ENCODE results near the gene SOX12. TPM values are rescaled to one million over a fixed set of nuclear protein-coding genes. Genes with fewer than 3 reads are reported as not detected.
"Not testable (repeated sequence)": the region's sequence is repeated elsewhere in the genome, so short reads cannot be mapped to it uniquely, and the experiment has no call there.

SOX12 gene
- total RNA-seq, 2 donors from 2014 or later = 6.6 to 9.5 TPM

- intact Hi-C loops (cut with DNase I) = no loop called here
- peak; percentile 82 for DNase-seq (ENCODE audit: low spot score)
Measured at GRCh38 chr20:326645-327185, 1.4 kb downstream of the SOX12 start.

GRCh38 chr20:327186-328026, 2.1 kb downstream of the SOX12 start:
- intact Hi-C loops (cut with DNase I) = no loop called here

GRCh38 chr20:328027-328974, 2.9 kb downstream of the SOX12 start:
- intact Hi-C loops (cut with DNase I) = no loop called here
- DNase-seq (ENCODE audit: low spot score) = peak; percentile 62

More at GRCh38 chr20:327186-328026, 2.1 kb downstream of the SOX12 start:
- DNase-seq (ENCODE audit: low spot score) = peak; percentile 93

- intact Hi-C loops (cut with DNase I) = no loop called here
- DNase-seq (ENCODE audit: low spot score) = peak; percentile 67
Measured at GRCh38 chr20:328975-329695, 3.8 kb downstream of the SOX12 start.

GRCh38 chr20:329851-330232, 4.5 kb downstream of the SOX12 start:
- peak; percentile 62 for DNase-seq (ENCODE audit: low spot score)
- intact Hi-C loops (cut with DNase I) = no loop called here

GRCh38 chr20:330233-331149, 5.1 kb downstream of the SOX12 start:
- intact Hi-C loops (cut with DNase I) = no loop called here
- peak; percentile 78 for DNase-seq (ENCODE audit: low spot score)

GRCh38 chr20:334578-334977, 9.2 kb downstream of the SOX12 start:
- peak; percentile 19 for DNase-seq (ENCODE audit: low spot score)
- intact Hi-C loops (cut with DNase I) = no loop called here

GRCh38 chr20:336040-336439, 10.7 kb downstream of the SOX12 start:
- not testable (repeated sequence) for DNase-seq (ENCODE audit: low spot score)

GRCh38 chr20:341682-342081, 16.3 kb downstream of the SOX12 start:
- intact Hi-C loops (cut with DNase I) = no loop called here
- no peak for DNase-seq (ENCODE audit: low spot score)

More at GRCh38 chr20:336040-336439, 10.7 kb downstream of the SOX12 start:
- intact Hi-C loops (cut with DNase I) = not testable (repeated sequence)

GRCh38 chr20:343107-343506, 17.8 kb downstream of the SOX12 start:
- intact Hi-C loops (cut with DNase I) = no loop called here
- no peak for DNase-seq (ENCODE audit: low spot score)

- intact Hi-C loops (cut with DNase I) = no loop called here
- DNase-seq (ENCODE audit: low spot score) = no peak
Measured at GRCh38 chr20:346033-346639, 20.8 kb downstream of the SOX12 start.

- intact Hi-C loops (cut with DNase I) = no loop called here
Measured at GRCh38 chr20:346640-347316, 21.4 kb downstream of the SOX12 start, which contains the start of gene NRSN2. NRSN2 (plus strand) TSS chr20:347111; CDS start chr20:349644, 2,533 bp downstream.

GRCh38 chr20:347317-347639, 21.9 kb downstream of the SOX12 start:
- DNase-seq (ENCODE audit: low spot score) = no peak
- intact Hi-C loops (cut with DNase I) = no loop called here

More at GRCh38 chr20:346640-347316, 21.4 kb downstream of the SOX12 start, which contains the start of gene NRSN2:
- DNase-seq (ENCODE audit: low spot score) = peak; percentile 92

- DNase-seq (ENCODE audit: low spot score) = peak; percentile 96
- intact Hi-C loops (cut with DNase I) = no loop called here
Measured at GRCh38 chr20:347640-348484, 22.5 kb downstream of the SOX12 start.

GRCh38 chr20:348972-349841, 23.9 kb downstream of the SOX12 start:
- intact Hi-C loops (cut with DNase I) = no loop called here
- no peak for DNase-seq (ENCODE audit: low spot score)
